Bronchial epithelial cell (primary cell): ENCODE results near the gene CIAO1. TPM values are rescaled to one million over a fixed set of nuclear protein-coding genes. Genes with fewer than 3 reads are reported as not detected.

Experiments
- DNase-seq: peaks from one replicate; pipeline ENCODE4 v3.0.0-alpha.2; 2010; ENCODE audit warnings: low read depth
- FAIRE-seq: peaks from 2 replicates; lab custom pipeline; 2011; peaks lifted over from hg19 to GRCh38; lab: Jason Lieb, UNC
- H3K27me3 ChIP-seq: 2 replicates; pipeline ENCODE4 v1.5.1; 2011; ENCODE audit warnings: low read length; ENCODE audit not compliant: control insufficient read depth, insufficient read depth
- H3K36me3 ChIP-seq: 2 replicates; pipeline ENCODE4 v1.5.1; 2011; ENCODE audit warnings: low read length; ENCODE audit not compliant: control insufficient read depth, insufficient read depth
- H3K4me3 ChIP-seq: 2 replicates; pipeline ENCODE4 v1.5.1; 2011; ENCODE audit warnings: mild to moderate bottlenecking, low read depth, low read length, control low read depth
- total RNA-seq: library from RNA; depleted of rRNA; stranded (reverse); fragments of >200 nt; gene quantifications from 2 replicates; pipeline ENCODE4 v1.2.1, GENCODE V29; 2014
- TF ChIP-seq, protein P1 (sequence below): IDR thresholded peaks from 2 replicates; pipeline ENCODE4 v1.5.1; 2011; ENCODE audit warnings: mild to moderate bottlenecking, moderate library complexity, low read length, control low read depth, inconsistent platforms; ENCODE audit not compliant: insufficient read depth, severe bottlenecking

The CIAO1 gene
- total RNA-seq, 1 donor from 2014 or later: 94.0 TPM

DNA sequence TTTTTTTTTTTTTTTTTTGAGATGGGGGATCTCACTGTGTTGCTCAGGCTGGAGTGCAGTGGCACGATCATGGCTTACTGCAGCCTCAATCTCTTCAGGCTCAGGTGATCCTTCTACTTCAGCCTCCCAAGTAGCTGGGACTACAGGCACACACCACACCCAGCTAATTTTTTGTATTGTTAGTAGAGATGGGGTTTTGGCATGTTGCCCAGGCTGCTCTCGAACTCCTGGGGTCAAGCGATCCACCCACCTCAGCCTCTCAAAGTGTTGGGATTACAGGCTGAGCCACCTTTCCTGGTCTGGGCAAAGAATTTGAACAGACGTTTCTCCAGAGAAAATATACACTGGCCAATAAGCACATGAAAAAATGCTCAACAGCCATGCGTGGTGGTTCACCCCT lies 42.2 kb downstream of the CIAO1 start:
- DNase-seq (no peak), FAIRE-seq (no peak)
- TF ChIP-seq, protein P1, sequence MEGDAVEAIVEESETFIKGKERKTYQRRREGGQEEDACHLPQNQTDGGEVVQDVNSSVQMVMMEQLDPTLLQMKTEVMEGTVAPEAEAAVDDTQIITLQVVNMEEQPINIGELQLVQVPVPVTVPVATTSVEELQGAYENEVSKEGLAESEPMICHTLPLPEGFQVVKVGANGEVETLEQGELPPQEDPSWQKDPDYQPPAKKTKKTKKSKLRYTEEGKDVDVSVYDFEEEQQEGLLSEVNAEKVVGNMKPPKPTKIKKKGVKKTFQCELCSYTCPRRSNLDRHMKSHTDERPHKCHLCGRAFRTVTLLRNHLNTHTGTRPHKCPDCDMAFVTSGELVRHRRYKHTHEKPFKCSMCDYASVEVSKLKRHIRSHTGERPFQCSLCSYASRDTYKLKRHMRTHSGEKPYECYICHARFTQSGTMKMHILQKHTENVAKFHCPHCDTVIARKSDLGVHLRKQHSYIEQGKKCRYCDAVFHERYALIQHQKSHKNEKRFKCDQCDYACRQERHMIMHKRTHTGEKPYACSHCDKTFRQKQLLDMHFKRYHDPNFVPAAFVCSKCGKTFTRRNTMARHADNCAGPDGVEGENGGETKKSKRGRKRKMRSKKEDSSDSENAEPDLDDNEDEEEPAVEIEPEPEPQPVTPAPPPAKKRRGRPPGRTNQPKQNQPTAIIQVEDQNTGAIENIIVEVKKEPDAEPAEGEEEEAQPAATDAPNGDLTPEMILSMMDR: no peak
- H3K36me3 ChIP-seq: peaks cover 1% of the 10 kb centered on the region
- no peaks in the 10 kb centered on the region for H3K27me3 ChIP-seq
- no peak overlapping the region for H3K4me3 ChIP-seq

GRCh38 chr2:96315005-96315399 lies 49.0 kb downstream of the CIAO1 start:
- Histone ChIP-seq H3K4me3 (no peak overlapping the region), H3K27me3 (no peaks in the 10 kb centered on the region), H3K36me3 (no peaks in the 10 kb centered on the region)
- no peak for DNase-seq
- TF ChIP-seq, protein P1: no peak
- no peak for FAIRE-seq

DNA sequence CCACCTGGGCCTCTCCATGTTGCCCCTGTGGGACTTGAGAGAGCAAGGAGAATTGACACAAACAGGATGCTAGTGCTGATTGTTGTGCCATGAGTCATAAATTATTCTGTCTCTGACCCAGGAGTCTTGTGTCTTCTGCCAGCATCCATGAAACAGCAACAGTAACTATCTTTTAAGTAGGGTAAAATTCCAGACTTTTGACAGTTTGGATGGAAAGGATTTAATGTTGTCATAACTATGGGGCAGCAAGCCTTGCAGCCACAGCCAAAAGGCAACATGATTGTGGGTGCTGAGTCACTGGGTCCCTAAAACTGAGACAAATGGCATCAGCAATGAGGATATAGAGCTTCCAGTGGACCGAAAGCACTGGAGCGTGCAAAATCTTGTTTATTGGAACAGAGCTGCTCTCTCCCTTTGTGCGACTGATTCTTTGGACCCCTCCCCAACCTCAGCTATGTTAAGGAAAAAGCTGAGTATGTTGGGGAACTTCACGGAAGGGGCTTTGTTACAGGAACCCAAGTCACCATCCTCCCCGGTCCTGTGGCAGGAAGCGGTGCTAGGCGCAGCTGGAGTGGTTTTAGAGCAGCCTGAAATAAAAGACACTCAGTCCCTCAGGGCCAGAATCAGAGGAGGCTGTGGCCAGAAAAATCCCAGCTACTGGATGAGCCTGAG lies 49.5 kb downstream of the CIAO1 start:
- peak; percentile 41 for DNase-seq
- H3K36me3 ChIP-seq: no peaks in the 10 kb centered on the region
- TF ChIP-seq, protein P1: no peak
- no peaks in the 10 kb centered on the region for H3K27me3 ChIP-seq
- FAIRE-seq: no peak
- H3K4me3 ChIP-seq: no peak overlapping the region

DNA sequence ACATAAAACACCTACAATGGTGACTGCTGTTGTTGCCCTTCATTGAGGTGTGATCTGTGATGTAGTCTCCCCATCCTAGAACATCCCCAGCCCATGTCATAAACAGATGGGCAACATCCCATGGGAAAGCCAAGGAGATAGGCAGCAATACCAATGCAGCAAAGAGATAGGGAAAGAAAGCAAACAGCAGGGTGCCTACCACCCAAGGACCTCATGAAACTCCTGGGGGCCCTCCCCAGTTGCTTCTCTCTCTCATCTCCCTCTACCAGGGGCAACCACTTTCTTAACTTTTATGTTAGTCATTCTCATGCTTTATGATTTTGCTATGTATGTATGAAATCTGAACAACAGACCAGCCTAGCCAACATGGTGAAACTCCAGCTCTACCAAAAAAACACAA lies 51.0 kb downstream of the CIAO1 start:
- Histone ChIP-seq H3K4me3 (no peak overlapping the region), H3K27me3 (peaks cover 1% of the 10 kb centered on the region), H3K36me3 (no peaks in the 10 kb centered on the region)
- no peak for DNase-seq
- no peak for FAIRE-seq
- TF ChIP-seq, protein P1: no peak

- DNase-seq (no peak), FAIRE-seq (no peak)
- TF ChIP-seq, protein P1: no peak
- H3K27me3 ChIP-seq: peaks cover 2% of the 10 kb centered on the region
- H3K36me3 ChIP-seq: no peaks in the 10 kb centered on the region
- no peak overlapping the region for H3K4me3 ChIP-seq
Observed at GRCh38 chr2:96317584-96317997, 51.6 kb downstream of the CIAO1 start.

- no peak for FAIRE-seq
- TF ChIP-seq, protein P1: no peak
Observed at GRCh38 chr2:96318723-96319122, 52.7 kb downstream of the CIAO1 start.

More at GRCh38 chr2:96318723-96319122, 52.7 kb downstream of the CIAO1 start:
- peaks cover 5% of the 10 kb centered on the region for H3K27me3 ChIP-seq
- no peaks in the 10 kb centered on the region for H3K36me3 ChIP-seq
- no peak for DNase-seq
- no peak overlapping the region for H3K4me3 ChIP-seq
